Stimulated activated CD8-positive, alpha-beta memory T cell treated with anti-CD3 and anti-CD28 coated beads, Interleukin-15, amount 100 ng/mL, for 4 hours (primary cell): ENCODE data around the gene MAGI1.

Experiments
- DNase-seq, 2 donors: peaks; one replicate each; pipeline ENCODE4 v3.0.0-alpha.2; 2020; ENCODE audit warnings: low read depth in 2 of 2

The MAGI1 gene

GRCh38 chr3:65795166-65795565 is 243.6 kb downstream of the MAGI1 start:
- no peak for DNase-seq

- DNase-seq, result no peak
Measured at GRCh38 chr3:65793495-65794200, 245.1 kb downstream of the MAGI1 start.

- no peak for DNase-seq
Measured at GRCh38 chr3:65788461-65788860, 250.3 kb downstream of the MAGI1 start.

- DNase-seq, result no peak
Measured at GRCh38 chr3:65787827-65788226, 250.9 kb downstream of the MAGI1 start.

- DNase-seq, result no peak
Measured at GRCh38 chr3:65787340-65787739, 251.4 kb downstream of the MAGI1 start.

- DNase-seq, result no peak
Measured at GRCh38 chr3:65786890-65787289, 251.8 kb downstream of the MAGI1 start.

GRCh38 chr3:65785065-65785645 is 253.6 kb downstream of the MAGI1 start:
- DNase-seq, result no peak

GRCh38 chr3:65783117-65783516 is 255.6 kb downstream of the MAGI1 start:
- no peak for DNase-seq

- DNase-seq, result no peak
Measured at GRCh38 chr3:65781594-65781993, 257.1 kb downstream of the MAGI1 start.

- DNase-seq, result no peak
Measured at GRCh38 chr3:65779390-65779789, 259.3 kb downstream of the MAGI1 start.

- no peak for DNase-seq
Measured at GRCh38 chr3:65778968-65779367, 259.8 kb downstream of the MAGI1 start.

GRCh38 chr3:65777050-65777449 is 261.7 kb downstream of the MAGI1 start:
- no peak for DNase-seq

- DNase-seq, result no peak
Measured at GRCh38 chr3:65776494-65776893, 262.2 kb downstream of the MAGI1 start.

- no peak for DNase-seq
Measured at GRCh38 chr3:65776081-65776480, 262.6 kb downstream of the MAGI1 start.

GRCh38 chr3:65772758-65773157 is 266.0 kb downstream of the MAGI1 start:
- DNase-seq, result no peak

- DNase-seq, result no peak
Measured at GRCh38 chr3:65767551-65767950, 271.2 kb downstream of the MAGI1 start.

- no peak for DNase-seq
Measured at GRCh38 chr3:65762235-65762580, 276.5 kb downstream of the MAGI1 start.

GRCh38 chr3:65761446-65762234 is 277.1 kb downstream of the MAGI1 start:
- no peak for DNase-seq

- no peak for DNase-seq
Measured at GRCh38 chr3:65758876-65759598, 279.7 kb downstream of the MAGI1 start.

- no peak for DNase-seq
Measured at GRCh38 chr3:65758438-65758837, 280.3 kb downstream of the MAGI1 start.

GRCh38 chr3:65752636-65753035 is 286.1 kb downstream of the MAGI1 start:
- no peak for DNase-seq

GRCh38 chr3:65751123-65751700 is 287.5 kb downstream of the MAGI1 start:
- no peak for DNase-seq
